Measurements from ENCODE around the gene PEX10.
"Not testable (repeated sequence)": the region's sequence is repeated elsewhere in the genome, so short reads cannot be mapped to it uniquely, and the experiment has no call there.

The PEX10 gene

DNA sequence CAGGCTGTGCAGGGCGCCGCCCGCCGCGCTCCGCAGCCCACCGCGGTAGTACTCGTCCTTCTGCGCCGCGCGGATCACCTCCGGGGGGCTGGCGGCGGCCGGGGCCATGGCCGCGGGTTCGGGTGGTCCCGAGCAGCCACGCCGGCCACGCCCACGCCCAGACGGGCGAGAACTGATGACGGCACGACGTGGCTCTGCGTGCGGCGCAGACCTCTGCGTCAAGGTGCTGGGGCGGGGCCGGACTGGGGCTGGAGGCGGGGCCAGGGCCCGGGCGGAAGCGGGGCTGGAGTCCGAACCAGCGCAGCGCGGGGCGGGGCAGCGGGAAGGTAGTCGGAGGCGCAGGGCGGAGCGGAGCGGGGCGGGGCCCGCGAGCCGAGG is at the start of gene PEX10:
Gene PEX10, minus strand, starts transcription at position 170 of the 378 bp plus-strand sequence. Its CDS starts 62 bp downstream, at position 108.
- peak; percentile 89 for DNase-seq

DNA sequence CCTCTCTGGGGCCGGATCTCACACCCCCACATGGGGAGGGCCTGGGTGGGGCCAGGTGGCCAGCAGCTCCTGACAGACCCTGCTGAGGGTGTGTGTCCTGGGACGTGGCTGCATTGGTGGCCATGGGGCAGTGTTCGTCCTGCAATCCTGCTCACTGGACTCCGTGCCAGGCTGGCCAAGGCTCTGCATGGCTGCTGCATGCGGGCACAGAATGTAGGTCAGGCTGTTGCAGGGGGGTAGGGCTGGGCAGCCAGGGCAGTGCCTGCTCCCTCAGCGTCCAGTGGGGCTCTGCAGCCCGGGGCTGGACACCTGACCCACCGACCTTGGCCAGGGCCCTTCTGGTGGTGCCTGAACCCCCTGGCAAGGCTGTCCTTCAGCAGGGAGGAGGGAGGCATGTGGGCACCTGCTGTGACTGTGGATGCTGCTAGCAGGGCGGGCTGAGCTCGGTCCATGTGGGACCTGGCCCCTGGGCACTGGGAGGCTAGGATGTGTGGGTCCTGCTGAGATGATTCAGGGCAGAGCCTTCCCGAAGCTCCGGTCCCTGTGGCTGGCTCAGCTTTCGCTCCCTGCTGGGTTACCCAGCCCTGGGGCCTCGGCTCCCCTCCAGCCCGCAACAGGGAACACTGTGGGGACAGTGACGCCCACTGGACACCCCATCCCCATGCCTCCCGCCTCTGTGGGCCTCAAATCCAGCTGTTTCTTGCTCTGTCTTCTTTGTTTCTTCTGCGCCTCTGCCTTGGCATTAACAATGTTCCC is 48.8 kb upstream of the PEX10 start:
- DNase-seq, result no peak

DNA sequence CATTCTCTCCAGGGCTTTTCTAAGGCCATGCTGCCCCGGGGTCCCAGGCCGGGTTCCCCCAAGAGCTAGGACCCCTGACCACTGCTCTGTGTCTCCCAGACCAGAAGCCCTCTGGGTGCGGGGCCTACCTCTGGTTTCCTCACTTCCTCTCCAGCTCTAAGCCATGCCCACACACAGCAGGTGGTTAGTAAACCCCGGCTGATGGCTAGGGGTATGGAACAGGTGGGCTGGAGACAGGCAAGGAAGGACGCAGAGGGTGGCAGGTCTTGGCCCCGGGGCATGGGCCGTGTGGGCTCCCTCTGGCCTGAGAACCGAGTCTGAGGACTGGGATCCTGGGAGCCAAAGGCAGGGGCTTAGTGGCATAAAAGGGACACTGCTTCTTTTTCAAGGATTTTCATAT is 47.8 kb upstream of the PEX10 start:
- no peak for DNase-seq

DNA sequence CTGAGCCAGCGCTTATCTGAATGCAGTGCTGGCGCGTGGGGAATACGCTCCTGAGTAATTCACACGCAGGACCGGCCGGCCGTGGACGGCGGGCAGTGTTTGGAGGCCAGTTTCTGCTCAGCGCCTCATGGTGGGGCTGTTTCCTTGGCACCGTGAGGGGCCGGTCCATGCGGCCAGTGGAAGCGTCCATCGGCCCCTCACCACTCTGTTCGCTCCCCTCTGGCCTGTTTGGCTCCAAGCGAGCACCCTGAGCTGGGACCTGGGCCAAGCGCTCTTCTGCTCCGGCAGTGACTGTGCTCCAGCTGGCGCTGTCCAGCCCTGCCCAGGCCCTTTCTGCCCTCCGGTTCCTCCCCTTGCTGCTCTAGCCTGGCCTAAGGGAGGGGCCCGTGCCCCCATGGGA is 47.4 kb upstream of the PEX10 start:
- peak; percentile 26 for DNase-seq

DNA sequence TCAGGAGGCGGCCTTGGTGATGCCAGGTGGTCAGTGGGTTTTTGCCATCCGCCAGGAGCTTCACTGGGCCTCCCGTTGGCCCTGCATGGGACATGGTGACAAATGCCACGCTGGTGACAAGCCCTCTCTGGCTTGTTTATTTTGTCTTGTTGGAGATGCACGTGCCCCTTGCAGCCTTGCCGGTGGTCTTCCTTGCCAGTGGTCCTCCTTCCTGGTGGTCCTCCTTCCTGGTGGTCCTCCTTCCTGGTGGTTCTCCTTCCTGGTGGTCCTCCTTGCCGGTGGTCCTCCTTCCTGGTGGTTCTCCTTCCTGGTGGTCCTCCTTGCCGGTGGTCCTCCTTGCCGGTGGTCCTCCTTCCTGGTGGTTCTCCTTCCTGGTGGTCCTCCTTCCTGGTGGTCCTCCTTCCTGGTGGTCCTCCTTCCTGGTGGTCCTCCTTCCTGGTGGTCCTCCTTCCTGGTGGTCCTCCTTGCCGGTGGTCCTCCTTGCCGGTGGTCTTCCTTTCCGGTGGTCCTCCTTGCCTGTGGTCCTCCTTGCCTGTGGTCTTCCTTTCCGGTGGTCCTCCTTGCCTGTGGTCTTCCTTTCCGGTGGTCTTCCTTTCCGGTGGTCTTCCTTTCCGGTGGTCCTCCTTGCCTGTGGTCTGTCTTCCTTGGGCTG is 46.9 kb upstream of the PEX10 start:
- not testable (repeated sequence) for DNase-seq

DNA sequence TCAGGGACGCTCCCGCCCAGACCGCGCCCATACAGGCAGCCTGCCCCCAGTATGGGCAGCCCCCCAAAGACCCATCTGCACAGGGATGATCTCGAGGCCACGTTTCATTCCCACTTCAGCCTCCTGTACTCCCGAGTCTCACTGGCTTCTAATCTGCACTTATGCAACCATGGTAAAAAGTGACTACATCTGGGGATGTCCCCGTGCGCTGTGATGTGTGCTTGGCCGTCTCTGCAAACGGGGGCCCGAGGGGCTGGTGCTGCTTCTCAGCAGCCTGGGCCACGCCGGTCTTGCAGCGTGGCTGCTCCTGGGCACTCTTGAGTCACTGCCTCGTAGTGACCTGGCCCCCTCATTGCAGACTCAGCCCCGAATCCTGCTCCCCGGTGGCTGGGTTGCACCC is 46.3 kb upstream of the PEX10 start:
- DNase-seq, result no peak

DNA sequence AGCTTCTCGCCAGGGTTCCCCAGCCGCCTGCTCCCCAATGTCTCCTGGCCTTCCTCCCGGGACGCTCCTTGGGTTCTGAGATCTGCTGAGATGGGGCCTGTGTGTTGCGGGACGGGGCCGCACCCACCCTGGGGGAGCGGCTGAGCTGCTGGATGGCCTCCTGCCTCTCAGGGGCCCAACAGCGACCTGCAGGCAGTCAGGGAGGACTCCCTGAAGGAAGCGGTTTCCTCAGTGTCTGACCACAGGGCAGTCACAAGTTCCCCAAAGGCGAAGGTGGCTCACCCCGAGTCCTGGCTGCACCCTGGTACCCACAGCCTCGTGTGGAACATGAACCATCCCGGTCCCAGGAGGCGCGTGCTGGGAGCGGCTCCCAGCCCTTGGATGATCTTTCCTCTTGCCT is 45.1 kb upstream of the PEX10 start:
- DNase-seq, result no peak

DNA sequence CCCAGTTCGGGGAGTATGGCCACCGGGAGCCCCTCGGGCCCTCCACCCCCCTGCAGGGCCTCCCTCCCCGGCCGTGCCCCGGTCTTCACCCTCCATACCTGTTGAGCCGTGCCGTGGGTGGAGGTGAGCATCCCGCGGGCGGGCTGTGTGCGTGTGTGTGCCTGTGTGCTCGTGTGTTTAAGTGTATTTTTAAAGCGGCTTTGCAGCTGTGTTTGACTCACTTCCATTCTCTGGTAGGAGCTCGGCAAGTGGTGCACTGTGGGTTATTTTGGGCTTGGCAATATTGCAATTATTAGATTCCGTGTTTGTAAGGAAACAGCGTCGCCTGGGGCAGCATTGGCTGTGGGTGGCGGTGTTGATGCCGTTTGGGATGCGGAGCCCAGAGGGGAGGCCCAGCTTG is 43.4 kb upstream of the PEX10 start:
- DNase-seq, result no peak

DNA sequence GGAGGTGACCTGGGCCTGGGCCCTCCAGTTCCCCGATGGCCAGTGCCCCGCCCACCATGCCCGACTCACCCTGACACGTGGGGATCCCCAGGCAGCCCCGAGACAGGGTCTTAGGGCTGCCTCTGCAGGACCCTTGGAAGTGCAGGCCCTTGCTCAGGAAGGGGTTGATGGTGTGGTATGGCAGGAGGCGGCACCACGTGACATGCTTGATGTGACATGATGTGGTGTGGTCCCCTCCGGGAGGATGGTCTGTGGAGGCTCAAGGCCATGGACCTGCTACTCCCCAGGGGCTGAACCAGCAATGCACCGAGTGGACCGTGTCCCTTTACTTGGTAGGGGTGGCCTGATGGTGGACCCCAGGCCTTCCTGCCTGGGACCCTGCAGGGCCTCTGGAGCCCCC is 41.9 kb upstream of the PEX10 start:
- DNase-seq, result no peak

DNA sequence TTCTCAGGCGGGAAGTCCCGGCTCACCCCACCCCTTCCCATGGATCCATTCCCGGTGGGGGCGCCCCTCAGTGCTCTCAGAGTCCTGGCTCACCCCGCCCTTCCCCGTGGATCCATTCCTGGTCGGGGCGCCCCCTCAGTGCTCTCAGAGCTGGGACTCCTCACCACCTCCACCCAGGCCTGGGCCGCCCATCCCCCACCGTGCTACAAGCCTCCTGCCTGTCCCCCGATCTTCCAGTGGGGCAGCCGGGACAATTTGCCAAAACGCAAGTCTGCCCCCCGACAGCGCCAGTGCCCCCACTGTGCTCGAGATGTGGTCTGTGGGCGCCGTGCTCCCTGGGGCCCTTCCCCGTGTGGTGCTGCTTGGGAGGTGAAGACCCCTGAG is 40.6 kb upstream of the PEX10 start:
- no peak for DNase-seq

DNA sequence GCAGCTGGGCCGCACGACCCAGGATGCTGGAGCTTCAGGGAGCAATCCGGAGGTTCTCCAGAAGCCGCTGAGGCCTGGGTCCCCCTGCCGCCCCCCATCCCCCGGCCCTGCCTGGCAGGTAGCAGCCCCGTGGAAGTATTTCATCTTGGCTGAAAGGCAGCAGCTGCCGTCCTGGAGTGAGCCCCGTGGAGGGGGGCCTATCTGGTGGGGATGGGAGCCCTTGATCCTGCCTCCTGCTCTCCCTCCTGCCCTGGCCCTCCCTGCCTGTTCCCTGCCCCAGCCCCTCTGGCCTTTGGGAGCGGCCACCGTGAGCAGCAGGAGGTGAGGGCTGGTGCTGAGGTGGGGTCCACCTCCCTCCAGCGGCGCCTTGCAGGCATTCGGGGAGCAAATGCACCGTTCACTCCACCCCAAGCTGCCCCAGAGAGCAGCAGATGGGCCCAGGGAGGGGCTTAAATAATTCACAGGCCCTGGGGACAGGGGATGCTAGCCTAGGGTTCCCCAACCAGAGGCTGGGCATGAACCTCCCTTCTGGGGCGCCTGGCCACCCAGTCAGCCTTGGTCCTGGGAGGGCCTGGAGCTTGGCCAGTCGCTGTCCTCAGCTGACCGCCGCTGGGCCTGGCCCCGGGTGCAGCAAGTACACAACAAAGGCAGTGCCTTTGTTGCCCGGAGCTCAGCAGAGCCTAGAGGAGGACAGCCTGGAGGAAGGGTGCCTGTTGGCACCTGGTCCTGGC is 40.0 kb upstream of the PEX10 start:
- no peak for DNase-seq

DNA sequence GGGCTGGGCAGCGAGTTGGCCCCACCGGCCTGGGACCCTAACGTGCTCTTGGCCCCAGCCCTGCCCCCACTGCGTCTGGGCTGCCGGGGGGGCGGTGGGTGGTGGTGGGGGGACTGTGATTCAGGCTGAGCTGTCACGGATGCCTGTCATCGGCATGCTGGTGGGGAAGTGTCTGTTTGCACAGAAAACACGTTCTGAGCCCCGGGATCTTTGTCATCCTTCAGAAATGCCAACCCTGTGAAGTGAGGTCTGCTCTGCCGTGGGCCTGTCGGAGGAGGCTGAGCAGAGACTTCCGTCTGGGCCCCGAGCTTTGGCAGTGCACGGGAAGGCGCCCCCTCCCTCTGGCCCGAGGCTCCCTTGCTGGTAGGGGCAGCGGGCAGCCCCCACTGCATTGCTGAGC is 39.4 kb upstream of the PEX10 start:
- DNase-seq, result peak; percentile 82

DNA sequence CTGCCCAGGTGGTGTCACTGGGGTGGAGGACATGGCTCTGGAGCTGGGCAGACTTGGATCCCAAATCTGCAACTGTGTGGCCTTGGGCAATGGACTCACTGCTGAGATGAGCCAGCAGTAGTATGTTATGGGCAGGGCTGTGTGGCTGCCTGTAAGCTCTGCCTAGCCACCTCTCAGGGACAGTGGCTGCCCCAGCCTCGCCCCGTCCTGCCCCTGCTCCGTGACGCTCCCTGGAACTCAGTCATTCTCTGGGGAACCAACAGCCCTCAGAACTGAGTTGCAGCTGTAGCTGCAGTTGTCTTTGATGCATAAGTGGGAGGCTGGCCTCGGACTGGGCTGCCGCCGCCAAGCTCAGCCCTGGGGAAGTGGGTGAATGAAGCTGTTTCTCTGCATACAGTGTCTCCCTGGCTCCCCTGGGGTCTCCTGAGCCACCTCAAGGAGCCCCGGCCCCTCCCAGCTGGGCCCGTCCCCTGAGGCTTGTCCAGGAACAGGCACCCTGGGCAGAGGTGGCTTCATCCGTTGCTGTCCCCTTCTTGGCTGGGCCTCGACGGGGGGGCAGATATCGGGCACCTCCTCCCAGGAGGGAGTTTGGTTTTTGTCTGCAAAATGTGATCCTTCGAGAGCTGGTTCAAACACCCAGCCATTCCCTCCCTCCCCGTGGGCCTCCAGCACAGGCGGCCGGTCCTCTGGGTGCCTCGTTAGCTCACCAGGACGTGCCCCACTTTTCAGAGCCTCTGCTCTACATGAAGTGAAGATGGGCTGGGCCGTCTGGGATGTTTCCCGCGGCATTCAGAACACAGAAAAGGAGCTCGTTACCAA is 37.5 kb upstream of the PEX10 start:
- no peak for DNase-seq

DNA sequence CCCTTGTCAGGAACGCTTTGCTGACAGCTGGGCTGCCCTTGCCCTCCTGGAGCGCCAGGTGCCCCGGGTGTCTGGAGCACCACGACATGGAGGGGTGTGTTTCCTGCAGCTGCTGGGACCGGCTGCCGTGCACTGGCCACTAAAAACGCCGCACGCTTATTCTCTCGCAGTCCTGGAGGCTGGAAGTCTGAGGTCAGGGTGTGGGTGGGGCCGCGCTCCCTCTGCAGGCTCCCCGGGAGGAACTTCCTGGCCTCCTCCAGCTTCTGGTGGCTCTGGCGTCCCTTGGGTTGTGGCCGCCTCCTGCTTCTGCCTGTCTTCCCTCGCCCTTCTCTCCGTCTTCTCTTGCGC is 35.7 kb upstream of the PEX10 start:
- no peak for DNase-seq

DNA sequence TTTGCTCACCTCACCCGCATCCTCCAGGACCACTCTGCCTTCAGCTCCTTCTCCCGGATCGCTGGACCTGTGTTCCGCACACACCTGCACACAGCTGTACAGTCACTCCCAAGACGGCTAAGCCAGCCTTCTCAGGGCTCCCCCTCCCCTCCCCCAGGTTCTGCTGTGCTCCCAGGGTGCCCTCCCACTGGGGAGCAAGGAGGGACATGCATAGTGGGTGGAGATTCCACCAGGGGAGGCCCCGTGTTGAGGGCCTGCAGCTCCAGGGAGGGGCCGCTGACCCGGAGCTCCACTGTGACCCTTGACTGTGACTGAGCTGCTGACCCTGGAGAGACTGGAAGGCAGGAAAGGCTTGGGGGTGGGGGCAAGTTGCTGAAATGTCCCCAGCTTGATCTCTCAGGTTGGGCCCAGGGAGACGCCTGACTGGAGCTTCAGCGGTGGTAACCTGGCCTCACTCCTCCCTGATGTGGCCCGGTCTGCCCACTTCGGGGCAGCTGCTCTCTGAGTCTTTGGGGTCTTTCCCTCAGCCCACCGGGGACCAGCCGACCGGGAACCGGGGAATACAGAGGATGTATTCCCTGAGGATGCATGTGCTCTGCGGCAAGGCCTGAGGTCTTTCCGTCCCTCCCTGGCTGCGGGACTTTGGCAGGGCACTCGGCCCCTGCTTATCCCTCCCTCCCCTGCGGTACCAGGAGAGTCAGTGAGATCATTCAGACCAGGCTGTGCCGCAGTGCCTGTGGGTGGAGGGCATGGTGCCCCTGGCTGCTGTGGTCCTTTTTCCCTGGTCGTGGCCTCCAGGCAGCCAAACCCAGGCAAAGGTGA is 35.1 kb upstream of the PEX10 start:
- no peak for DNase-seq

DNA sequence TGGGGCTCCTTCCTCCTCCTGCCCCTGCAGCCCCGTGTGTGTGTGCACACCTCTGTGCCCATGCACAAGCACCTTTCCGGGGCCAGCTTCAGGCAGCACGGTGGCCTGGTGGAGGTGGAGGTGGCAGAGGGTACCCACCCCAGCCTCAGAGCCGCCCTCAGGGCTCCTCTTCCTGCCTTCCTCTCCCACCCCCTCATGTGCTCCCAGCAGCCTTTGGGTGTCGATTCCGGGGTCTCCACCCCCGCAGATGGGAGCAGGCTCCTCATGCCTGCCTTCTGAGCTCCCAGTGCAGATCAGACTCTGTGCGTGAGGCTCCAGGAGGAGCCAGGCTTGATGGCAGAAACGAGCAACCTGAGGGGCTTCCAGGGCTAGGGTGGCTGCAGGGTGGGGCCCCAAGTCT is 34.5 kb upstream of the PEX10 start:
- DNase-seq, result no peak

DNA sequence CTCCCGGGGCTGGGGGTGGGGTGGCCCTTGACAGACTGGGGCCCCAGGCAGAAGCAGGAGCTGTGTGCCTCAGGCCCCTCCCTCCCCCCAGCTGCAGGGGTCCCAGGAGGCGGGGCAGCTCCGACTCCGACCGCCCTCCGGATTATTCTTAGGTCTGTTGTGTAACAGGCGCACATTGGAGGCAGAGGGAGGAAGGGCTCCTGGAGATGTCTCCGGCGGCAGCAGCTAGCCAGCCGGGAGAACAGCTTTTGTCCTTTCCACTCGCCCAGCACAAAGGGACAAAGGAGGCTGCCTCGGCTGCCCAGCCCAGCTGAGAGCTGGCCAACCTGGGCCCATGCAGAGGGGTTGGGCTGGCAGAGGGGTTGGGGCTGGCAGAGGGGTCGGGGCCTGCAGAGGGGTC is 34.0 kb upstream of the PEX10 start:
- DNase-seq, result no peak

DNA sequence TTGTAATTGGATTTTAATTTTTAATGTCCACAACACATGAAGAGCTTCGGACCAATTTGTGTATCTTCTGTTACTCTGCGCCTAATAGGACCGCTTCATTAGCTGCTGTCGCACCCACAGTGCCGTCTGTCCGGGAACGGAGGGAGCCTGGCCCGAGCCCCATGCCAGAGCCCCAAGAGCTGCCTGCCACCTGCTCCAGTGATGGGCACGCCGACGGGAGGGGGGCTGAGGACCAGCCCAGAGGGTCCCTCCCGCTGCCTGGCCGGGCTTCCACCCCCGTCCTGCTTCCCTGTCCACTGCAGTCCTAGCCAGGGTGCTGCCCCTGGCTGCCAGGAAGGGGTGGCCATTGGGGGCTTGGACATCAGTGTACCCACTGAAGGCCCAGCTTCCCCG is 33.5 kb upstream of the PEX10 start:
- DNase-seq, result no peak

DNA sequence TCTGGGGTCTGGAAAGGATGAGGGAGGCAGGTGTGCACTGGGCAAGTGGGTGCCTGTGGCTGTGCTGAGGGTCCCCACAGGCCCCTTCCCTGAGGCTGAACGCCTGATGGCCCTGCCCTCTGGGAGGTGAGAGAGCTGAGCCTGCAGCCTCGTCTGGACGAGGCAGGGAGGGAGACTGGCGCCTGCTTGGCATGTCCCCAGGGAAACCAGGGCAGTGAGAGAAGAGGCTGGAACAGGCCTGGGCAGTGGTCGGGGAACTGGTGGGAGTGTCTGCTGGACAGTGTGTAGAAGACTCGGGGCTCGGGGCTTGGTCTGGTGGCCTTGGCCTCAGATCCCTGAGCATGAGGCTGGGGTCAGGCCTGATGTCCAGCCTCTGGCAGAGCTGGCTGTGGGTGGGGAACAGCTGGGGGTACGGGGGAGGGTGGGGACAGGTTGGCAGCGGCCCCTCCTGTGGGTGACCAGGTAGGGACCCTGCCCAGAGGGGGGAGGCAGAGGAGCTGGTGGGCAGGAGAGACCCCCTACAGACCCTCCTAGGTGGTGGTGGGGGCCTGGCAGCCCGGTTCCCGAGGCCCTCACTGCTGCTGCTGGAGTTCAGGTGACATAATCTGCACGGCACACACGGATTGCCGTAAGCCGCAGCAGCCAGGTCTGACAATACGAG is 32.9 kb upstream of the PEX10 start:
- DNase-seq, result no peak

DNA sequence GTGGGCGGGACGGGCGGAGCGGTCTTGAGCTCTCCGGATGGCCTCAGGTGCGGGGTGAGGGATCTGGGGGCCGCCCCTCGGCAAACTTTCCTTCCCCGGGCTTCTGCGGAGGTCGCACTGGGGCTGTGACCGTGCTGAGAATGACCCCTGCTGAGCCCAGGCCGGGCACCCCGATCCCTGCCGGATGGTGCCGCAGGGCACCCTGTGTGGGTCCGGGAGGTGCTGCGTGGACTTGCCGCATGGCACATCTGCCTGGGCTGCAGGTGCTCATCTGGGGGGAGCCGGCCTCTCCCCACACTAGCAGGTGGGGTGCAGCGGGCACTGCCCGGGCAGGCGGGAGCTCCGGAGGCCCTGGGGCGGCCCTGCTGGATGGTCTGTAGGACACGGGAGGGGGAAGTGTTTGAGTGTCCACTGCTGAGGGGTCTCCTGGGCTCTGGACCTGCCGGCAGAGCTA is 31.8 kb upstream of the PEX10 start:
- DNase-seq, result no peak

DNA sequence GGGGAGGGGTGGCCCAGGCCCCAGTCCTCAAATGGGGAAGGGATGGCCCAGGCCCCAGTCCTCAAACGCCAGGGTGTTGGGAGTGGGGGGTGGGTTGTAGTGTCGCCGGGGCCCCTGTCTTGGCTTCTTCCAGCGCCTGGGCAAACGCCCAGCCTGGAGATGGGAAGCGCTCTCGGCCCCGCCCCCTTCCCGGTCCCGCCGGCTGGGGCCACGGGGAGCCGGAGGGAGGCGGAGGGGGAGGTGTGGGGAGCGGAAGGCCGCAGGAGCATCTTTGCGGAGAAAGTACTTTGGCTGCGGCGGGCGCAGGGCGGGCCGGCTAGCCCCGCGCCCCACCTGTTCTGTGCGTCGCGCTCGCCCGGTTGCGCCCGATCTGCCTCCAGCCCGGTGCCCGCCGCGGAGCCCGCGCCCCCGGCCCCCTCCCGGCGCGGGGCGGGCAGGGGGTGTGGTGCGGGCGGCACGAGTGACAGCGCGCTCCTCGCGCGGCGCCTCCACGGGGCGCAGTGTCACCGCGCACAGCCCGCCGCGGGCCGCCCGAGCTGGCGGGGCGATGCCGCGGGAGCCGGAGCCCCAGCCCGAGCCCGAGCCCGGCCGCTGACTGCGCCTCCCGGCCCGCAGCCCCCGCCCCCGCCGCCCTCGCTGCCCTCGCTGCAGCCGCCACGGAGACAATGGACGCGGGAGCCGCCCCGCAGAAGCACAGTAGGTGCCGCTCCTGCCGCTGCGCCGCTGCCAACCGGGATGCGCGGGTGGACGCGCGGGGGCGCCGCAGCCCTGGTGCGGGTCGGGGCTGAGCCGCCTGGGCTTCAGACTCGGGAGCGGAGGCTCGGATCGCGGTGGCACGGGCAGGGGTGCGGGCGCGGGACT is 31.1 kb upstream of the PEX10 start:
- no peak for DNase-seq
